ENCODE measurements around the gene FFAR1.
A peak's percentile ranks its signal among the peaks of the same experiment; 100 is the strongest.

The FFAR1 gene

GRCh38 chr19:35396240-35396885 lies 48.7 kb downstream of the FFAR1 start:
- Histone ChIP-seq H2BK120ac (ENCODE audit: low read depth, low read length) (no peak overlapping the region), H3K4me2 (ENCODE audit: low read length, poor library complexity, severe bottlenecking) (no peak overlapping the region), H3K4me3 (ENCODE audit: insufficient read depth in 1 of 2, low read depth in 1 of 2, low read length in 2 of 2) (no peak overlapping the region), H3K23ac (ENCODE audit: low read length in 2 of 2) (no peak overlapping the region), H3K27me3 (ENCODE audit: control insufficient read depth in 1 of 2, insufficient read depth in 1 of 2, low read length in 2 of 2) (peaks cover 0 to 5% of the 10 kb centered on the region in 2 experiments), H3K14ac (ENCODE audit: low read length in 2 of 2) (no peak overlapping the region), H4K91ac (ENCODE audit: low read length) (no peak overlapping the region), H4K8ac (ENCODE audit: low read length) (peak overlapping the region; percentile 41), H3K4ac (ENCODE audit: low read depth in 1 of 2, low read length in 2 of 2) (no peak overlapping the region), H3K79me1 (replicated peaks; ENCODE audit: low read length, poor library complexity, severe bottlenecking) (no peaks in the 10 kb centered on the region), H2AFZ (ENCODE audit: low read depth, low read length) (no peak overlapping the region), H2BK12ac (ENCODE audit: low read length in 2 of 2) (no peak overlapping the region), H3K9ac (ENCODE audit: low read length) (no peak overlapping the region), H3K4me1 (ENCODE audit: control insufficient read depth, insufficient read depth, low read depth, low read length) (no peaks in the 10 kb centered on the region), H3K18ac (ENCODE audit: low read depth in 1 of 2, low read length in 2 of 2) (no peak overlapping the region), H2BK5ac (ENCODE audit: low read depth, low read length, poor library complexity, severe bottlenecking) (no peak overlapping the region), H3K27ac (ENCODE audit: low read length, poor library complexity, severe bottlenecking) (no peak overlapping the region), H3K36me3 (ENCODE audit: control insufficient read depth in 1 of 2, insufficient read depth in 2 of 2, low read depth in 1 of 2, low read length in 2 of 2) (no peaks in the 10 kb centered on the region), H2BK15ac (ENCODE audit: low read depth, poor library complexity, severe bottlenecking) (no peak overlapping the region), H2AK5ac (ENCODE audit: low read length, severe bottlenecking) (no peak overlapping the region), H3K9me3 (ENCODE audit: control insufficient read depth, low read length) (no peaks in the 10 kb centered on the region)
- DNase-seq, result no peak
- WGBS, result 89% methylated on average over 14 of the region's 14 CpGs

- no peak for DNase-seq
- Histone ChIP-seq H3K9me3 (ENCODE audit: control insufficient read depth, low read length) (no peaks in the 10 kb centered on the region), H3K79me1 (replicated peaks; ENCODE audit: low read length, poor library complexity, severe bottlenecking) (no peaks in the 10 kb centered on the region), H4K8ac (ENCODE audit: low read length) (no peak overlapping the region), H2BK5ac (ENCODE audit: low read depth, low read length, poor library complexity, severe bottlenecking) (no peak overlapping the region), H2AFZ (ENCODE audit: low read depth, low read length) (no peak overlapping the region), H3K23ac (ENCODE audit: low read length in 2 of 2) (no peak overlapping the region), H3K18ac (ENCODE audit: low read depth in 1 of 2, low read length in 2 of 2) (no peak overlapping the region), H2BK12ac (ENCODE audit: low read length in 2 of 2) (no peak overlapping the region), H3K36me3 (ENCODE audit: control insufficient read depth in 1 of 2, insufficient read depth in 2 of 2, low read depth in 1 of 2, low read length in 2 of 2) (no peaks in the 10 kb centered on the region), H3K9ac (ENCODE audit: low read length) (no peak overlapping the region), H3K27me3 (ENCODE audit: control insufficient read depth in 1 of 2, insufficient read depth in 1 of 2, low read length in 2 of 2) (peaks cover 0 to 5% of the 10 kb centered on the region in 2 experiments), H3K14ac (ENCODE audit: low read length in 2 of 2) (no peak overlapping the region), H3K4me3 (ENCODE audit: insufficient read depth in 1 of 2, low read depth in 1 of 2, low read length in 2 of 2) (no peak overlapping the region), H2BK15ac (ENCODE audit: low read depth, poor library complexity, severe bottlenecking) (no peak overlapping the region), H2BK120ac (ENCODE audit: low read depth, low read length) (no peak overlapping the region), H2AK5ac (ENCODE audit: low read length, severe bottlenecking) (no peak overlapping the region), H3K4ac (ENCODE audit: low read depth in 1 of 2, low read length in 2 of 2) (no peak overlapping the region), H3K4me1 (ENCODE audit: control insufficient read depth, insufficient read depth, low read depth, low read length) (no peaks in the 10 kb centered on the region), H3K27ac (ENCODE audit: low read length, poor library complexity, severe bottlenecking) (no peak overlapping the region), H4K91ac (ENCODE audit: low read length) (no peak overlapping the region), H3K4me2 (ENCODE audit: low read length, poor library complexity, severe bottlenecking) (peak overlapping the region; percentile 4)
- WGBS, result 78% methylated on average over 6 of the region's 6 CpGs
Measured at GRCh38 chr19:35397064-35397463, 49.4 kb downstream of the FFAR1 start.

All from mesenchymal stem cell (in vitro differentiated cells and primary cell).